GM18520 (cell line): ENCODE results near the gene RAD51B.
"Not testable (repeated sequence)": the region's sequence is repeated elsewhere in the genome, so short reads cannot be mapped to it uniquely, and the experiment has no call there.

ENCODE experiments used
- ATAC-seq: cut with Tn5 transposase; IDR thresholded peaks from one replicate; pipeline ENCODE4 v1.9.1; 2021; ENCODE audit not compliant: unreplicated experiment

The RAD51B gene

GRCh38 chr14:67978749-67979148 lies 159.2 kb downstream of the RAD51B start:
- no peak for ATAC-seq

GRCh38 chr14:67982711-67983608 lies 163.4 kb downstream of the RAD51B start:
- no peak for ATAC-seq

GRCh38 chr14:67984274-67984673 lies 164.7 kb downstream of the RAD51B start:
- ATAC-seq, result no peak

- ATAC-seq, result no peak
Measured at GRCh38 chr14:67986131-67986841, 166.7 kb downstream of the RAD51B start.

- ATAC-seq, result no peak
Measured at GRCh38 chr14:67987606-67988005, 168.0 kb downstream of the RAD51B start.

GRCh38 chr14:67988210-67988609 lies 168.6 kb downstream of the RAD51B start:
- not testable (repeated sequence) for ATAC-seq

GRCh38 chr14:67990576-67990975 lies 171.0 kb downstream of the RAD51B start:
- ATAC-seq, result no peak

GRCh38 chr14:67994531-67994930 lies 175.0 kb downstream of the RAD51B start:
- no peak for ATAC-seq

GRCh38 chr14:67996235-67996634 lies 176.7 kb downstream of the RAD51B start:
- no peak for ATAC-seq

GRCh38 chr14:67998834-67999233 lies 179.3 kb downstream of the RAD51B start:
- no peak for ATAC-seq

- ATAC-seq, result no peak
Measured at GRCh38 chr14:67999290-67999689, 179.7 kb downstream of the RAD51B start.

GRCh38 chr14:67999705-68000384 lies 180.3 kb downstream of the RAD51B start:
- no peak for ATAC-seq

GRCh38 chr14:68000511-68000910 lies 180.9 kb downstream of the RAD51B start:
- ATAC-seq, result no peak

GRCh38 chr14:68008491-68008890 lies 188.9 kb downstream of the RAD51B start:
- ATAC-seq, result no peak

GRCh38 chr14:68011406-68012028 lies 191.9 kb downstream of the RAD51B start:
- no peak for ATAC-seq

GRCh38 chr14:68012871-68013270 lies 193.3 kb downstream of the RAD51B start:
- no peak for ATAC-seq

- ATAC-seq, result no peak
Measured at GRCh38 chr14:68013326-68013725, 193.7 kb downstream of the RAD51B start.

GRCh38 chr14:68014771-68015170 lies 195.2 kb downstream of the RAD51B start:
- no peak for ATAC-seq

- ATAC-seq, result no peak
Measured at GRCh38 chr14:68015356-68016254, 196.0 kb downstream of the RAD51B start.

- ATAC-seq, result no peak
Measured at GRCh38 chr14:68016255-68016914, 196.8 kb downstream of the RAD51B start.
